ENCODE results near the gene INPP5A.

INPP5A gene

GRCh38 chr10:132632851-132633684, 95.5 kb downstream of the INPP5A start:
- no peak for TF ChIP-seq CTCF (conservative IDR thresholded peaks at IDR 0.05; ENCODE audit: low read depth, low read length)
- H3K4me3 ChIP-seq (ENCODE audit: low read length) = no peak overlapping the region
- DNase-seq (ENCODE audit: low read depth) = no peak

- H3K4me3 ChIP-seq (ENCODE audit: low read length) = no peak overlapping the region
- TF ChIP-seq CTCF (conservative IDR thresholded peaks at IDR 0.05; ENCODE audit: low read depth, low read length) = no peak
- no peak for DNase-seq (ENCODE audit: low read depth)
Observed at GRCh38 chr10:132634241-132634946, 96.8 kb downstream of the INPP5A start.

DNA sequence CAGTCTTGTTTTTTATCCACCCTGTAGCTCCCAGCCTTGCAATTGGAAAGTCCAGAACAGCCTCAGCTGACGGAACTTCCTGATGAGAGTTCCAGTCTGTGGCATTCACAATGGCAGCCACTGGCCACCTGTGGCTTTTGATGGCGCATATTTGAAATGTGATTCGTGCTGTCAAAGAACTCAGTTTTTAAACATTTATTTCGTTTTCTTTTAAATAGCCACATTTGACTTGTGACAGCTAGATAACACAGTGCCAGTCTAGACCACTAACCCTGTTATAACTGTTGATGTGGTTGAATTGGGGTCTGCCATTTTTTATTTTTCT, 97.3 kb downstream of the INPP5A start:
- no peak for DNase-seq (ENCODE audit: low read depth)
- H3K4me3 ChIP-seq (ENCODE audit: low read length) = no peak overlapping the region
- TF ChIP-seq CTCF (conservative IDR thresholded peaks at IDR 0.05; ENCODE audit: low read depth, low read length) = no peak

- no peak for DNase-seq (ENCODE audit: low read depth)
- no peak overlapping the region for H3K4me3 ChIP-seq (ENCODE audit: low read length)
- TF ChIP-seq CTCF (conservative IDR thresholded peaks at IDR 0.05; ENCODE audit: low read depth, low read length) = no peak
Observed at GRCh38 chr10:132636358-132636757, 98.8 kb downstream of the INPP5A start.

DNA sequence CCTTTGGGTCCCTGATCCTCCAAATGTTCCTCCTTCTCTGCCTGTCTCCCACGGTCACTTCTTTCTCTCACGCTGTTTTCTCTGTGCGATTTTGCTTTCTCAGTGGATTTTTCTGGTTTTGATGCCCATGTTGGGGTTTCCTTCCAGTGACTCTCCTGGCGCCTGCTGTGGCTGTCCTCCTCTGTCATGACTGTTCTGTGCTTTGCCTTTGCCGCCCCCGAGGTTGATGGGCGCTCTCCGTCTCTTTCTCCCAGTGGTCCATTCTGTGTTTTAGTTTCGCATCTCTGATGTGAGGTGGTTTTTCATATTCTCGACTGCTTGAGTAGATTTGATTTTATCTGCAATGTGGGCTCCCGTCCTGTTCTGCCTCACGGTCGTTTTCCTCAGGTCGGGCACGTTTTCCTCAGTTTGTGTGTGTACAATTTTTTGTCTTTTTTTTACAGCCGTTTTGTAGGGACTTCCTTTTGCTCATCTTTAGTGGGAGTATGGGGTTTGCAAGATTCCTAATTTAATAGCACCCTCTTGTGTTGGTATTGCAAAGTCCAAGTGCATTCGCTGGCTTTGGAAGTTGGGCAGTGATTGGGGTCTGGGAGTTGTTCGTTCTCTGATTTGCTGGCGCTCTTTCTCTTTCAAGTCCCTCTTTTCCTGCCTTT, 100.0 kb downstream of the INPP5A start:
- no peak overlapping the region for H3K4me3 ChIP-seq (ENCODE audit: low read length)
- TF ChIP-seq CTCF (conservative IDR thresholded peaks at IDR 0.05; ENCODE audit: low read depth, low read length) = peak; percentile 75
- peak; percentile 8 for DNase-seq (ENCODE audit: low read depth)

DNA sequence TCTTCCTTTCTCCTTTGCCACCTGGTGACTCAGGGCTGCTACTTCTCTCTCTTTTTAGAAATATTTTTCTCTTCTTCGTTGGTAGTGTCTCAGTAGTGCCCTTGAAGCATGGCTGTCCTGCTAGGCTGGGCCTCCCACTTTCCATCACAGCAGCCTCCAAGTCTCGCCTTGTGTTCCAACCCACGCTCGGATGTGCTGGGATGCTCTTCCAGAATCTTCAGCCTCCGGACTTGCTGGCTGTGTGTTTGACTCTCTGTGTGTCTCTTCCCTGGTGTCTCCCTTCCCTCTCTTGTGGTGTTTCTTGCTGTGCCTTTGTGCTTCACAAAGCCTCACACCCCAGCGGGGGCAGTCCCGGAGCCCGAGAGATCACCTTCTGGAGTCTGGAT, 100.5 kb downstream of the INPP5A start:
- no peak for DNase-seq (ENCODE audit: low read depth)
- TF ChIP-seq CTCF (conservative IDR thresholded peaks at IDR 0.05; ENCODE audit: low read depth, low read length) = no peak
- no peak overlapping the region for H3K4me3 ChIP-seq (ENCODE audit: low read length)
